T-helper 2 cell treated with Interferon-gamma antibody and Interleukin-4, amounts not matched to agents 5 μg/mL and 100 μg/mL, for 36 hours (primary cell): ENCODE measurements around the gene HOXB3.
A peak's percentile ranks its signal among the peaks of the same experiment; 100 is the strongest.

Source experiments
- DNase-seq: peaks from one replicate; pipeline ENCODE4 v3.0.0; 2021; ENCODE audit warnings: low spot score
- H3K27ac Mint-ChIP-seq: one replicate; pipeline ENCODE4 v1.8.0; 2021; ENCODE audit warnings: mild to moderate bottlenecking, mixed read lengths
- H3K27me3 Mint-ChIP-seq: one replicate; pipeline ENCODE4 v1.8.0; 2021; ENCODE audit warnings: low read depth, mixed read lengths
- H3K36me3 Mint-ChIP-seq: one replicate; pipeline ENCODE4 v1.8.0; 2021; ENCODE audit warnings: low read depth, mixed read lengths
- H3K4me1 Mint-ChIP-seq: one replicate; pipeline ENCODE4 v1.8.0; 2021; ENCODE audit warnings: low read depth, mixed read lengths
- H3K4me3 Mint-ChIP-seq: one replicate; pipeline ENCODE4 v1.8.0; 2022; ENCODE audit warnings: mild to moderate bottlenecking, moderate library complexity, mixed read lengths
- H3K9me3 Mint-ChIP-seq: one replicate; pipeline ENCODE4 v1.8.0; 2021; ENCODE audit warnings: mixed read lengths

Gene HOXB3

DNA sequence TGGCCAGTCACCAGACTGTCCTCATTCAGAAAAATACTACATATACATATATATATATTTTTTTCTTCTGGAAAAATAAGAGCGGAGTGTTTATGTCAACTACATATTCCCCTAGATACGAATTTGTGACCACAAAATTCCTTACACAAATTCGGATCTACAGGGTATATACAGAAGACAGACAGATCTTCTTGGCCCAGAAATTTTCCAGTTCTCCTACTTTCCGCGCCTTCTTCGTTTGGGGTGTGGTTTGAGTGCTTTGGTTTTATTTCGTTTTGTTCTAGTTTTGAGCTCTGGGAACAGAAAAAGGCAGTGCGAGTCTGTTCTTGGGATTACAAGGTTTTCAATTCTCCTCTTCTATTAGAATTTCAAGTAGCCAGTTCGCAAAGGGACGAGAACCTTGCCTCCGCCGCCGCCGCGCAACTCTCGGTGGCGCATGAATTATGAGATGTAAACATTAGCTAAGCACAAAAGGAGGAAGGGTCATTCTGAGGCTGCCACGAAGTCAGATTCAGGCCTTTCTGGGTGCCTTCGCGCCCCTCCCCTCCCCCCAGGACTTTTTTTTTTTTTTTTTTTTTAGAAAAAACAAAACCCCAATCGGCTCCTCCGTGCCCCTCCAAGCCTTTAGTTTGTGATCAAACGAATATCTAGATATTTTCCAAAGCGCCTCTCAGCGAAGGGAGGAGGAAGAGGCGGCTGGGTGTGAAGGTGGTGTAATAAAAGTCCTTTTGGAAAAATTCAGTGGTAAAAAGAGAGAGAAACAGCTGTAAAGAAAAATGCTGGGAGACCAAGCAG, 10.1 kb downstream of the HOXB3 start:
- peak overlapping the region; percentile 93 for H3K4me3 Mint-ChIP-seq
- H3K9me3 Mint-ChIP-seq = no peaks in the 10 kb centered on the region
- H3K27me3 Mint-ChIP-seq = peaks cover 54% of the 10 kb centered on the region
- no peak overlapping the region for H3K27ac Mint-ChIP-seq
- DNase-seq = no peak
- H3K4me1 Mint-ChIP-seq = peaks cover 51% of the 10 kb centered on the region
- peaks cover 11% of the 10 kb centered on the region for H3K36me3 Mint-ChIP-seq

DNA sequence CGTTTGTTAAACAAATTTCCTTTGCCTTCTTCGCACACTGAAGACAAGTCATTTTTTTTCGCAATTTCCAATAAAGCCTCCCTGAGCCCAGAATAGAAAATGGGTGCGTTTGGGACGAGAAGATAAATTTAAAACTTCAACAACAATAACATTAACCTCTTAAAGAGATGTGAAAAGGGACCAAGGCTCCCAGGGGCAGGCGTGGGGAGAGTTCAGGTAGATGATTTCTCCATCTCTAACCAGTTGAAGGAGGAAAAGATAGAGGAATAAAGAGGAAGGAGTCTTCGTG, 10.6 kb downstream of the HOXB3 start:
- Mint-ChIP-seq H3K9me3 (no peaks in the 10 kb centered on the region), H3K27ac (no peak overlapping the region), H3K4me3 (peak overlapping the region; percentile 93), H3K27me3 (peaks cover 54% of the 10 kb centered on the region), H3K4me1 (peaks cover 47% of the 10 kb centered on the region), H3K36me3 (peaks cover 11% of the 10 kb centered on the region)
- DNase-seq = no peak

DNA sequence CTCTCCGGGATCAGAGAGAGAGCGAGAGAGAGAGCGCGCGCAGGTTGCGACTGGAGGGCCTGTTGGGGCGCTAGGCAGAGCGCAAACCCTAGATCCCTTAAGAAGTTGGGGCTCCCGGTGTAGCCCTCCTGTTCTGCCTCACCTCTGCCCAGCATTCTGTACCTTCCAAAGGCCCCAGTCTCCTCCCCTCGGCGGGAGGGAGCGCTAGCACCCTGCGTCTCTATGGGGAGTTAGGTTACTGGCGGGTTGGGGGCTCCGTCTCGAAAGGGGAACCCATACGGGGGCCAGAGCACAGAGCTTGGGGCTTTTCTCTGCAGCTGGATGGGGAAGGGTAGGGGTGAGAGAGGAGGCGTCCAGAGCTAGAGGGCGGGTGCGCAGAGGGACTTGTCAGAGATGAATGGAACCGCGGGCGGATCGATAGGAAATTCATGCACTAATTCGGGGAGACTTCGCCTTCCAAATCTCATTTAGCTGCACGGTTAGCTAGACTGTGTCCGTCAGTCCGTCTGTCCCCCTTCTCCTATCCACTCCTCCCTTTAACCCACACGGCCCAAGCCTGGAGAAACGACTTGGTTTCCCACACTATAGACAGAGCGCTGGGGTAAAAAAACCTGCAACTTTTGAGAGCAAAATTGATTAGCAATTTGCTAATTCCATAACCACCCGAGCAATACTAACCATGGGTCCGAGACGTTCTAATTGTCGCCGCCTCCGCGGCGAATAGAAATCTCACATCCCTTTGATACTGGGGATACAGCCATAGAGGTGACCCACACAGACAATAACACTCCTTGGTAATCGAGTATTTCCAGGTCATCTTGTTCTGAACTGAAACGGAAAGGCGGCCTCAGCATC, 11.2 kb downstream of the HOXB3 start:
- Mint-ChIP-seq H3K36me3 (peaks cover 11% of the 10 kb centered on the region), H3K9me3 (no peaks in the 10 kb centered on the region), H3K27me3 (peaks cover 52% of the 10 kb centered on the region), H3K4me3 (peak overlapping the region; percentile 93), H3K4me1 (peaks cover 43% of the 10 kb centered on the region), H3K27ac (peak overlapping the region; percentile 78)
- DNase-seq = peak; percentile 23

DNA sequence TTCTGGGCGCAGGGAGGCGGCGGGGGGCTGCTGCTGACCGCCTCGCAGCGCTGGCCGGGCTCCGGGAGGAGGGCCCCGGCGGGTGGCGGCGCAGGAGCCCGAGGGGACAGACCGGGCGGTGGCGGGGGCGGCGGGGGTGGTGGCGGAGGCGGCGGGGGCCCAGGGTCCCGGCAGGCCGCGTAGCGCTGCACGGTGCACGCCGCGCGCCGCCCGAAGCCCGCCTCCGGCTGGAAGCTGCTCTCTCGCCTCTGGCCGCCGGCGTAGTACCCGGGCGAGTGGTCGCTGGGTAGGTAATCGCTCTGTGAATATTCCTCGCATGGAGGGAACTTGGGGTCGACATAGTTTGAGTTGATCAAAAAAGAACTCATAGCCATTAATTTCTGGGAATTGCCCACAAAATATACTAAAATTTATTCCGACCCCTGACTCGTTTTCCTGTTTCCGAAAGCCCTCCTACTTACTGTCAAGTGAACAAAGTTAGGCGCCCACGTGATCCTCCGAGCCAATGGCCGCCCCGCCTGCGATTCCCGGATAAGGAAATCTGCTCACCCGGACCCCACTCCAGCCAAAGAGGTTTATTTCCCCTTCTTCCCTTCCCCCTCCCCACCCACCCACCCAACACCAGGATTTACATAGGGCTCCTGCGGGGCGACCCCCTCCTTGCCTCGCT, 12.0 kb downstream of the HOXB3 start, which contains the start of gene HOXB4:
Gene HOXB4, minus strand, starts transcription at position 405 of the 670 bp plus-strand sequence. Its CDS starts 31 bp downstream, at position 374.
- Mint-ChIP-seq H3K36me3 (peaks cover 14% of the 10 kb centered on the region), H3K9me3 (no peaks in the 10 kb centered on the region), H3K4me3 (peak within 1 kb of the TSS; percentile 93), H3K27ac (peak within 1 kb of the TSS; percentile 78), H3K4me1 (peaks cover 45% of the 10 kb centered on the region), H3K27me3 (peaks cover 49% of the 10 kb centered on the region)
- peak; percentile 72 for DNase-seq

DNA sequence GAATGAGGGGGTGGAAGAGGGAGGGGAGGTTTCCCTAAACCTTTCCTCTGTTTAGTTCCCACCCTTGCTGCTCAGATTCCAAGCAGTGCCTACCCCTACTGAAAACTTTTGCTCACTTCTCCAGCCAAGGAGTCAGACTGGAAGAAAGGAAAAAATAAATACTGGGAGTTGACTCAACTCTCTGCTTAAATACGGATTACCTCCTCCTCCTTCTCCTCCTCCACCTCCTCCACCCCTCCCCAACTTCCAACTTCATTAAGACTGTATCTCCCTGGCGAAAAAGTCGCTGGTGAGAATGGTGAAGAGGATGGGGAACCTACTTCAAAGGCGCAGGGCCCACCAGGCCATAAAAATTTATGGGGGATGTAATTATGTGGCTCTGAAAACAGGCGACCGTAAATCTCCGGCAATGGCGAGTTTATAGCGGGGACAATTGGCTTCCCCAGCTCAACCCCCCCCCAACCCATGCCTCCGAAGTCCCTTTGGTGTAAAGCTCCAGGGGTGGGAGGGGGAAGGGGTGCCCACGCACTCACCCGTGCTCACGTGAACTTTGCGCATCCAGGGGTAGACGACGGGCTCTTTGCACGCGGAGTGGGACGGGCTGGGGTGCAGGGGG, 12.6 kb downstream of the HOXB3 start:
- DNase-seq = no peak
- H3K4me3 Mint-ChIP-seq = peak overlapping the region; percentile 91
- H3K27me3 Mint-ChIP-seq = peaks cover 42% of the 10 kb centered on the region
- H3K4me1 Mint-ChIP-seq = peaks cover 43% of the 10 kb centered on the region
- peak overlapping the region; percentile 57 for H3K27ac Mint-ChIP-seq
- H3K9me3 Mint-ChIP-seq = no peaks in the 10 kb centered on the region
- H3K36me3 Mint-ChIP-seq = peaks cover 15% of the 10 kb centered on the region

DNA sequence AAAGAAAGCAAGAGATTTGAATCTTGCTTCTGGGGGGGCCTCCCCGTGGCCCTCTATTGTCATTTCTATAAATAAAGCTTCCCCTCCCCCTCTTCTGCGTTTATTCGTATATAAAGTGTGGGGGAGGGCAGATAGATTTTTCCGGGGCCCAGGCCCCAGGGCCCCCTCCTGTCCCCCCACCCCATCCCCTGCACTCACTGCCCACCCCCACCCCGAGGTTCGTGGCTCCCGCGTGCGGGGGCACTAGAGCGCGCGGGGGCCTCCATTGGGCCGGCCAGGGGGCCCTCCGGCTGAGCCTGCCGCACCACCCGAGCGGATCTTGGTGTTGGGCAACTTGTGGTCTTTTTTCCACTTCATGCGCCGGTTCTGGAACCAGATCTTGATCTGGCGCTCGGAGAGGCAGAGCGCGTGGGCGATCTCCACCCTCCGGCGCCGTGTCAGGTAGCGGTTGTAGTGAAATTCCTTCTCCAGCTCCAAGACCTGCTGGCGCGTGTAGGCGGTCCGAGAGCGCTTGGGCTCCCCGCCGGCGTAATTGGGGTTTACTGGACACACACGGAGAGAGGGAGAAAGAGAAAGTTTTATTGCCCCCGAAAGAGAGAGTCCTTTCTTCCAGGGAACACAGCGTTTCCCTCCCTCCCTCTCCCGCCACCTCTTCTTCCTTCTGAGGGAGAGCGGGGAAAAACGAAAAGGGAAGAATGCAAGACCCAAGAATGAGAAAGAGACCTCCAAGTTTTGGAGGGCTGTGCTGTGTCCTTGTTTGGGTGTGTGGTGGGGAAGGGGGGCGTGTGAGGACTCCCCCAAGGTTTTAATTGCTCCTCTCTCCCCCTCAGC, 13.3 kb downstream of the HOXB3 start:
- no peak overlapping the region for H3K27ac Mint-ChIP-seq
- H3K36me3 Mint-ChIP-seq = peaks cover 18% of the 10 kb centered on the region
- peaks cover 37% of the 10 kb centered on the region for H3K27me3 Mint-ChIP-seq
- H3K4me1 Mint-ChIP-seq = peaks cover 40% of the 10 kb centered on the region
- no peaks in the 10 kb centered on the region for H3K9me3 Mint-ChIP-seq
- no peak for DNase-seq
- peak overlapping the region; percentile 91 for H3K4me3 Mint-ChIP-seq

DNA sequence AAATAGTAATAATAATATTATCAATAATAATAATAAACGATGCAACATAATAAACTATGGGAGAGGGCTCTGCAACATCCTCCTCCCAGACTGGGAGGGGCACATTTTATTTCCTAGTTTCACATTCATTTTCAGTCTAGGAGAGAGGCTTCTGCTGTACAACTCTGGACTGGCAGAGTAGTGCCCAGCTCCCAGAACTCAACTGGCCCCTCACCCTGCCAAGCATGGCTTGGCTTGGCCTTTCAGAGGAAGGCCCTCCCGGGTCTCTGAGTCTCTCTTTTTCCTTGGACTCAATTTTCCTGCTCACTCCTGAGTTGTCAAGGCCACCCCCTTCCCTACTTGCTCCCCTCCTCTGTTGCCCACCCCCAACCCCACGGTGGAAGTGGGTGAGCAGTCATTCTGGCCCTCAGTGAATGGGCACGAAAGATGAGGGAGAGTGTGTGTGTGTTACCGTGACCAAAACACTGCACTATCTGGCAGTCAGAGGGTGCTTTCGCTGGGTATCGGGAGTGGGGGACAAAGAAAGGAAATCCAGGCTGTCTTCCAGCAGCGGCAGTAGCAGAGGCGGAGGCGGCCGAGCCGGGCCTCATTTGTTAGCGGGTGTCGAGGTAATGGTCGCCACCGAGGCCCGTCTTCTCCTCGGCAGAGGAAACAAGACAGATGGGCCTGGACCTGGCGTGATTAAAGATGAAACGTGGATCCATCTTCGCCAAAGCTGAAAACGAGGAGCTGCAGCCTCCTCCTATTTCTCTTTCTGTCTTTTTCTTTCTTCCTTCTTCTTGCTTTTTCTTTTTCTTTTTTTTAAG, 14.2 kb downstream of the HOXB3 start:
- Mint-ChIP-seq H3K27ac (no peak overlapping the region), H3K4me1 (peaks cover 34% of the 10 kb centered on the region), H3K4me3 (peak overlapping the region; percentile 63)

DNA sequence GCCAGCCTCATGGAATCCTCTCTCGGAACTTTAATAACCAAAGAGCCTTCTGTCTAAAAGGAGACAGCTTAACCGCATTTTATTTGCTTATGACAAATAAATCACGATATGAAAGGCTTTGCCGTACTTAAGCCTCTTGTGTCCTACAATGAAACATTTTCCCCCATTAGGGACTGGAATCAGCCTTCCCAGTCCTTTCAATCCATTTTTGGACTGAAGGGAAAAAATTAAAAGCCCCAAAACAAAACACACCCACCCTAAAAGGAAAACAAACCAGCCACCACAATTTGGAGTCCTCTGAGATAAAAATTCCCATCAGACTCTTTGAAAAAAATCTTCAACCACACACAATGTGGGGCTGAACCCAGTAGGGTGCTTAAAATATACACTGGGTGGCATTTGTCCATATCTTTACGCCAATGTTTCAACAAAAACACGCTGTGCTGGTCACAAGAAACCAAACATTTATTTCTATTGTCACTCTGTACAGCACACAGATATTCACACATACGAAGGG, 14.9 kb downstream of the HOXB3 start:
- peaks cover 30% of the 10 kb centered on the region for H3K4me1 Mint-ChIP-seq
- H3K9me3 Mint-ChIP-seq = no peaks in the 10 kb centered on the region
- H3K27ac Mint-ChIP-seq = no peak overlapping the region
- peaks cover 20% of the 10 kb centered on the region for H3K36me3 Mint-ChIP-seq
- no peak for DNase-seq
- H3K27me3 Mint-ChIP-seq = peaks cover 24% of the 10 kb centered on the region
- no peak overlapping the region for H3K4me3 Mint-ChIP-seq

More for the DNA sequence above, 14.2 kb downstream of the HOXB3 start:
- peaks cover 20% of the 10 kb centered on the region for H3K36me3 Mint-ChIP-seq
- peaks cover 29% of the 10 kb centered on the region for H3K27me3 Mint-ChIP-seq
- no peak for DNase-seq
- H3K9me3 Mint-ChIP-seq = no peaks in the 10 kb centered on the region

DNA sequence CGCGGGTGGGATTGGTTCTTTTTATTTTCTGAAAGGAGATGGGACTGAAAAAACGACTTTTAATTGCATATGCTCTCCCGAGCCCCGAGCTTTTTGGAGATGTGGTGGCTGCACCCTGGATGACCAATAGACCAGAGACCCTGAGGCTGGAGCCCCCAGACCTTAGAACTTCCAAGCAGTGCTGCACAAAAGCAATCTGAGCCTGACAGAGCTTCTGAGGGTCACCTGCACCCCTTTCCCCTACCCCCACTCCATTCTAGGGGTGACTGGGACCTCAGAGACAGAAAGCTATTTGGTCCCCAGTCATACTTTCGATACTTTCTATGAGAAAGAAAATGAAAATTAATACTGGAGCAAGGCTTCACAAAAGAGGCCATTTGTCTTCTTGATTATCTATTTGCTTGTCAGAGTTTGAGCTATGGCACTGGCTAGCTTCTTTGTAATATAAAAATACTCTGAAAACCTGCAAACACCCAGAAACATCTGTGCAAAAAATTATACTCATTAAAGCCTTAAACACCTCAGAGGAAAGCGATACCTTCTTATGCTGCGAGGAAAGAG, 15.5 kb downstream of the HOXB3 start:
- H3K4me1 Mint-ChIP-seq = peaks cover 26% of the 10 kb centered on the region
- no peaks in the 10 kb centered on the region for H3K9me3 Mint-ChIP-seq
- peaks cover 20% of the 10 kb centered on the region for H3K36me3 Mint-ChIP-seq
- DNase-seq = no peak
- no peak overlapping the region for H3K27ac Mint-ChIP-seq
- H3K4me3 Mint-ChIP-seq = no peak overlapping the region
- H3K27me3 Mint-ChIP-seq = peaks cover 24% of the 10 kb centered on the region

DNA sequence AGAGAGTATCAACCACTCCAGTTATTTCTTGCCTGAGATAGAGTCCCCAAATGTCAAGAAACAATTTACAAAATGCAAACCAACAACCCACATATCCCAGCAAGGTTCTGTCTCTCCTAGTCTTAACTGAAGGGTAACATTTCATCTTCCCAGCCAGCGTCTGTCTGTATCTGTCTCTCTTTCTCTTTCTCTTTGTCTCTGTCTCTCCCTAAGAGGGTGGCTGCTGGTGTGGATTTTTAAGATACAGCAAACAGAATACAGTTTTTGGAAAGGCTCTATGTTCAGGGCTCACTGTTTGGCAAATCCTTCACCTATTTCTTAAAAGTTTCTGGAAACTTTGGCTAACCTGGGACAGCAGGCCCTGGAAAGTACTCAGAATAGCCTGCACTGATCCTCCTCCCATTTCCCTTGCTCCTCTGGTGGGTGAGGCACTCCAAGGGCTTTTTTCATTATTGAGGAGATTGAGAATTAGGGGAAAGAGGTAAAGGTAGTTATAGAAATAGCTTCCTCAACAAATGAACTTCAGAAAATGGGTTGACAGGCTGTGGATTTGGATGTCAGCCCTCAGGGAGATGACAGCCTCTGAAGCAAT, 18.1 kb downstream of the HOXB3 start:
- no peaks in the 10 kb centered on the region for H3K9me3 Mint-ChIP-seq
- peaks cover 26% of the 10 kb centered on the region for H3K27me3 Mint-ChIP-seq
- peaks cover 18% of the 10 kb centered on the region for H3K4me1 Mint-ChIP-seq
- no peak for DNase-seq
- H3K27ac Mint-ChIP-seq = no peak overlapping the region
- peaks cover 16% of the 10 kb centered on the region for H3K36me3 Mint-ChIP-seq
- H3K4me3 Mint-ChIP-seq = no peak overlapping the region

DNA sequence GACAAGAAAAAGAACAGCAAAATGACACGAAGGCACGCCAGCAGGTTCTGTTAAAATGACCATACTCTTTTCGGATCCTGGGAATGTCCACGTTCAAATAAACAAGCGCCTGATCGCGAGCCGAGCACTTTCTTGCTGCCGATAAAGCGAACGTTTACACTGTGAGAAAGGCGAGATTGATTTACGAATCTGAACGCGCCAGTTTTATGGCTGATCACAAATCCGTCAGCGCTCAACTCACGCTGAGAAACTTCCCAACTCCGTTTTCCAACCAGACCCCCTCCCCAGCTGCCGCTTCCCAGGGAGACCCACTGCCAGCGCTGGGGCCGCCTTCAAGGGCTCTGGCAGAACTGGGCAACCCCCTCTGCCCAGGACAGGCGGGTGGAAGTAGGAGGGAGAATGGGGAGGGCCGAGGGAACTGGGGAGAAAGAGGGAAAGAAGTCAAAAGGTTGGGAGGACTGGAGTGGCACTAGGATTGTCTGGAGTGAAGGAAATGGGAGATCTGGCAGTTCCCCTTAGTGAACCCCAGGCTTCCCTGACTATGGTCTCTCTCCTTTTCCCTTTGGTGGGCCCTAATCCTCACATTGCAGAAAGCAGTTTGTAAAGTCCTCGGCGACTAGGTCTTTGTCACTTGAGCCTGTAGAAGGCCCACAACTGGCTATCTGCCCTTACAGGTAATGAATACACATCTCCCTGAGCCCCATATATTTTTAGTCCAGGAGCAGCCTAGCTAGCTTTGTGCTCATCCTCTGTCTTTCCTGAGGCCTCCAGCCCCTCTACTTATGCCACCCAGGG, 18.8 kb downstream of the HOXB3 start:
- Mint-ChIP-seq H3K4me3 (no peak overlapping the region), H3K27me3 (peaks cover 26% of the 10 kb centered on the region)
- DNase-seq = no peak

More for the DNA sequence above, 18.8 kb downstream of the HOXB3 start:
- H3K36me3 Mint-ChIP-seq = peaks cover 16% of the 10 kb centered on the region
- peaks cover 13% of the 10 kb centered on the region for H3K4me1 Mint-ChIP-seq
- no peak overlapping the region for H3K27ac Mint-ChIP-seq
- H3K9me3 Mint-ChIP-seq = no peaks in the 10 kb centered on the region
